GM23338 (cell line): ENCODE measurements around the gene SLC13A3. TPM values are rescaled to one million over a fixed set of nuclear protein-coding genes. Genes with fewer than 3 reads are reported as not detected.

Experiments
- ATAC-seq: fragments of 200-7000 bp; cut with Tn5 transposase; 3 replicates; pipeline ENCODE4 v1.9.1; 2020
- DNase-seq: peaks from one replicate; pipeline ENCODE4 v3.0.0-alpha.2; 2015; ENCODE audit warnings: low spot score
- H2AFZ ChIP-seq: fragments of 200-600 bp; sonication (generic); 2 replicates; pipeline ENCODE4 v1.8.0; 2016; ENCODE audit warnings: antibody characterized with exemption, mild to moderate bottlenecking, moderate library complexity
- H3F3A ChIP-seq: fragments of 200-600 bp; sonication (generic); replicated peaks from 2 replicates; pipeline ENCODE4 v1.8.0; 2017; ENCODE audit warnings: antibody characterized with exemption, mixed run types, low read depth
- H3K27ac ChIP-seq: fragments of 200-600 bp; sonication (generic); 2 replicates; pipeline ENCODE4 v1.6.1; 2016; ENCODE audit warnings: low read depth
- H3K27me3 ChIP-seq: fragments of 200-600 bp; sonication (generic); 2 replicates; pipeline ENCODE4 v1.8.0; 2016; ENCODE audit warnings: mild to moderate bottlenecking, mixed run types, moderate library complexity; ENCODE audit not compliant: insufficient read depth
- H3K36me3 ChIP-seq: fragments of 200-600 bp; sonication (generic); 2 replicates; pipeline ENCODE4 v1.8.0; 2016; ENCODE audit warnings: mild to moderate bottlenecking; ENCODE audit not compliant: insufficient read depth
- H3K4me1 ChIP-seq: fragments of 200-600 bp; sonication (generic); 2 replicates; pipeline ENCODE4 v1.8.0; 2016; ENCODE audit warnings: mild to moderate bottlenecking, moderate library complexity; ENCODE audit not compliant: insufficient read depth
- H3K4me2 ChIP-seq: fragments of 200-600 bp; sonication (generic); 2 replicates; pipeline ENCODE4 v1.7.1; 2017; ENCODE audit warnings: mixed run types
- H3K4me3 ChIP-seq: fragments of 200-600 bp; sonication (generic); 2 replicates; pipeline ENCODE4 v1.6.1; 2016; ENCODE audit warnings: mixed run types
- H3K79me2 ChIP-seq: fragments of 200-600 bp; sonication (generic); replicated peaks from 2 replicates; pipeline ENCODE4 v1.8.0; 2017; ENCODE audit warnings: mild to moderate bottlenecking; ENCODE audit not compliant: insufficient read depth
- H3K9me2 ChIP-seq: fragments of 200-600 bp; sonication (generic); 2 replicates; pipeline ENCODE4 v1.8.0; 2017; ENCODE audit not compliant: insufficient read depth
- H4K20me1 ChIP-seq: fragments of 200-600 bp; sonication (generic); replicated peaks from 2 replicates; pipeline ENCODE4 v1.8.0; 2017; ENCODE audit warnings: mild to moderate bottlenecking; ENCODE audit not compliant: insufficient read depth
- H3K27ac Mint-ChIP-seq: 2 replicates; pipeline ENCODE4 v1.8.0; 2020; ENCODE audit warnings: inconsistent platforms, mild to moderate bottlenecking, moderate library complexity, mixed read lengths
- H3K27me3 Mint-ChIP-seq: 3 replicates; pipeline ENCODE4 v1.8.0; 2022; ENCODE audit warnings: low read depth, mild to moderate bottlenecking, moderate library complexity, mixed read lengths, inconsistent platforms; ENCODE audit not compliant: insufficient read depth, poor library complexity
- H3K36me3 Mint-ChIP-seq: 3 replicates; pipeline ENCODE4 v1.8.0; 2021; ENCODE audit warnings: low read depth, mild to moderate bottlenecking, inconsistent platforms, moderate library complexity, mixed read lengths
- H3K4me1 Mint-ChIP-seq: 3 replicates; pipeline ENCODE4 v1.8.0; 2020; ENCODE audit warnings: mild to moderate bottlenecking, inconsistent platforms, mixed read lengths
- H3K4me3 Mint-ChIP-seq: 3 replicates; pipeline ENCODE4 v1.8.0; 2021; ENCODE audit warnings: moderate library complexity, mild to moderate bottlenecking, inconsistent platforms, mixed read lengths
- H3K9me3 Mint-ChIP-seq: 3 replicates; pipeline ENCODE4 v1.8.0; 2020; ENCODE audit warnings: moderate library complexity, mild to moderate bottlenecking, inconsistent platforms, mixed read lengths
- CREB1 ChIP-seq: fragments of 250-450 bp; sonication (Bioruptor Pico); IDR thresholded peaks from 2 replicates; pipeline ENCODE4 v1.5.0; 2020; ENCODE audit warnings: low read depth, mild to moderate bottlenecking, moderate library complexity
- CTCF ChIP-seq, 2 experiments: fragments of 200-600 bp in 1 of 2; sonication (generic) in 1 of 2; conservative IDR thresholded peaks; 2 replicates each; pipeline versions ENCODE4 v1.5.1 to v1.6.1; 2016 to 2017; ENCODE audit warnings: antibody characterized with exemption in 2 of 2, low read depth in 2 of 2, mild to moderate bottlenecking in 2 of 2, moderate library complexity in 1 of 2
- EZH2 ChIP-seq: fragments of 200-600 bp; sonication (generic); IDR thresholded peaks from one replicate; pipeline ENCODE4 v1.8.0; 2017; ENCODE audit warnings: antibody characterized with exemption, mild to moderate bottlenecking, low read depth; ENCODE audit not compliant: unreplicated experiment
- EZH2phosphoT487 ChIP-seq: fragments of 200-600 bp; sonication (generic); IDR thresholded peaks from one replicate; pipeline ENCODE4 v1.8.1; 2018; ENCODE audit warnings: antibody characterized with exemption; ENCODE audit not compliant: unreplicated experiment
- JUNB ChIP-seq: IDR thresholded peaks from one replicate; pipeline ENCODE4 v1.6.1; 2016; ENCODE audit warnings: antibody characterized with exemption; ENCODE audit not compliant: unreplicated experiment
- NANOG ChIP-seq: IDR thresholded peaks from 2 replicates; pipeline ENCODE4 v1.6.1; 2016; ENCODE audit warnings: antibody characterized with exemption, borderline replicate concordance
- POLR2AphosphoS5 ChIP-seq: IDR thresholded peaks from 2 replicates; pipeline ENCODE4 v1.6.1; 2016; ENCODE audit warnings: antibody characterized with exemption, low read depth
- STAT1 ChIP-seq: IDR thresholded peaks from one replicate; pipeline ENCODE4 v1.6.1; 2016; ENCODE audit warnings: antibody characterized with exemption; ENCODE audit not compliant: unreplicated experiment
- ZNF331 ChIP-seq: fragments of 250-450 bp; sonication (Bioruptor Pico); IDR thresholded peaks from 2 replicates; pipeline ENCODE4 v1.5.0; 2020; ENCODE audit warnings: low read depth, mild to moderate bottlenecking, moderate library complexity
- polyA plus RNA-seq: library from polyadenylated mRNA; unstranded; fragments of >200 nt; fragmentation: Nextera tagmentation; extraction: Ambion mirVana; gene quantifications from 2 replicates; pipeline ENCODE4 v1.2.1, GENCODE V29; 2016
- total RNA-seq: library from RNA; depleted of rRNA; stranded (reverse); fragments of >200 nt; shearing (Covaris generic); gene quantifications from 2 replicates; pipeline ENCODE4 v1.2.3, GENCODE V29; 2014
- TF ChIP-seq, protein P1 (sequence below): IDR thresholded peaks from one replicate; pipeline ENCODE4 v1.6.1; 2018; ENCODE audit warnings: antibody characterized with exemption; ENCODE audit not compliant: unreplicated experiment
- TF ChIP-seq, protein P2 (sequence below): fragments of 250-450 bp; sonication (Bioruptor Pico); IDR thresholded peaks from 2 replicates; pipeline ENCODE4 v1.5.0; 2020; ENCODE audit warnings: mild to moderate bottlenecking, moderate library complexity

The SLC13A3 gene
- total and polyA plus RNA-seq, 2 experiments from 2014 or later, result 8.6 to 9.1 TPM

- Histone ChIP-seq H4K20me1 (no peaks in the 10 kb centered on the region), H3K79me2 (no peaks in the 10 kb centered on the region), H3K4me3 (no peak overlapping the region), H3K27ac (no peak overlapping the region), H3K27me3 (0 out of 2 replicates have a peak, but pooled peaks cover 4% of the 10 kb centered on the region), H3K9me2 (no peaks in the 10 kb centered on the region), H3K36me3 (no peaks in the 10 kb centered on the region), H3K4me2 (no peak overlapping the region), H3K4me1 (no peaks in the 10 kb centered on the region), H3F3A (no peaks in the 10 kb centered on the region), H2AFZ (no peak overlapping the region)
- Mint-ChIP-seq H3K36me3 (no peaks in the 10 kb centered on the region), H3K4me3 (no peak overlapping the region), H3K27ac (no peak overlapping the region), H3K27me3 (no peaks in the 10 kb centered on the region), H3K4me1 (no peaks in the 10 kb centered on the region; the same call in 2 of the 3 replicates), H3K9me3 (no peaks in the 10 kb centered on the region; the same call in 2 of the 3 replicates)
- TF ChIP-seq EZH2 (no peak), ZNF331 (CRISPR knock-in tag) (no peak), CTCF (conservative IDR thresholded peaks at IDR 0.05; ENCODE audit: low read depth in 2 of 2) (no peak), CREB1 (CRISPR knock-in tag) (no peak), NANOG (no peak), EZH2phosphoT487 (no peak), STAT1 (no peak), POLR2AphosphoS5 (no peak), JUNB (no peak)
- TF ChIP-seq, protein P1, sequence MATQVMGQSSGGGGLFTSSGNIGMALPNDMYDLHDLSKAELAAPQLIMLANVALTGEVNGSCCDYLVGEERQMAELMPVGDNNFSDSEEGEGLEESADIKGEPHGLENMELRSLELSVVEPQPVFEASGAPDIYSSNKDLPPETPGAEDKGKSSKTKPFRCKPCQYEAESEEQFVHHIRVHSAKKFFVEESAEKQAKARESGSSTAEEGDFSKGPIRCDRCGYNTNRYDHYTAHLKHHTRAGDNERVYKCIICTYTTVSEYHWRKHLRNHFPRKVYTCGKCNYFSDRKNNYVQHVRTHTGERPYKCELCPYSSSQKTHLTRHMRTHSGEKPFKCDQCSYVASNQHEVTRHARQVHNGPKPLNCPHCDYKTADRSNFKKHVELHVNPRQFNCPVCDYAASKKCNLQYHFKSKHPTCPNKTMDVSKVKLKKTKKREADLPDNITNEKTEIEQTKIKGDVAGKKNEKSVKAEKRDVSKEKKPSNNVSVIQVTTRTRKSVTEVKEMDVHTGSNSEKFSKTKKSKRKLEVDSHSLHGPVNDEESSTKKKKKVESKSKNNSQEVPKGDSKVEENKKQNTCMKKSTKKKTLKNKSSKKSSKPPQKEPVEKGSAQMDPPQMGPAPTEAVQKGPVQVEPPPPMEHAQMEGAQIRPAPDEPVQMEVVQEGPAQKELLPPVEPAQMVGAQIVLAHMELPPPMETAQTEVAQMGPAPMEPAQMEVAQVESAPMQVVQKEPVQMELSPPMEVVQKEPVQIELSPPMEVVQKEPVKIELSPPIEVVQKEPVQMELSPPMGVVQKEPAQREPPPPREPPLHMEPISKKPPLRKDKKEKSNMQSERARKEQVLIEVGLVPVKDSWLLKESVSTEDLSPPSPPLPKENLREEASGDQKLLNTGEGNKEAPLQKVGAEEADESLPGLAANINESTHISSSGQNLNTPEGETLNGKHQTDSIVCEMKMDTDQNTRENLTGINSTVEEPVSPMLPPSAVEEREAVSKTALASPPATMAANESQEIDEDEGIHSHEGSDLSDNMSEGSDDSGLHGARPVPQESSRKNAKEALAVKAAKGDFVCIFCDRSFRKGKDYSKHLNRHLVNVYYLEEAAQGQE, result no peak
- TF ChIP-seq, protein P2, sequence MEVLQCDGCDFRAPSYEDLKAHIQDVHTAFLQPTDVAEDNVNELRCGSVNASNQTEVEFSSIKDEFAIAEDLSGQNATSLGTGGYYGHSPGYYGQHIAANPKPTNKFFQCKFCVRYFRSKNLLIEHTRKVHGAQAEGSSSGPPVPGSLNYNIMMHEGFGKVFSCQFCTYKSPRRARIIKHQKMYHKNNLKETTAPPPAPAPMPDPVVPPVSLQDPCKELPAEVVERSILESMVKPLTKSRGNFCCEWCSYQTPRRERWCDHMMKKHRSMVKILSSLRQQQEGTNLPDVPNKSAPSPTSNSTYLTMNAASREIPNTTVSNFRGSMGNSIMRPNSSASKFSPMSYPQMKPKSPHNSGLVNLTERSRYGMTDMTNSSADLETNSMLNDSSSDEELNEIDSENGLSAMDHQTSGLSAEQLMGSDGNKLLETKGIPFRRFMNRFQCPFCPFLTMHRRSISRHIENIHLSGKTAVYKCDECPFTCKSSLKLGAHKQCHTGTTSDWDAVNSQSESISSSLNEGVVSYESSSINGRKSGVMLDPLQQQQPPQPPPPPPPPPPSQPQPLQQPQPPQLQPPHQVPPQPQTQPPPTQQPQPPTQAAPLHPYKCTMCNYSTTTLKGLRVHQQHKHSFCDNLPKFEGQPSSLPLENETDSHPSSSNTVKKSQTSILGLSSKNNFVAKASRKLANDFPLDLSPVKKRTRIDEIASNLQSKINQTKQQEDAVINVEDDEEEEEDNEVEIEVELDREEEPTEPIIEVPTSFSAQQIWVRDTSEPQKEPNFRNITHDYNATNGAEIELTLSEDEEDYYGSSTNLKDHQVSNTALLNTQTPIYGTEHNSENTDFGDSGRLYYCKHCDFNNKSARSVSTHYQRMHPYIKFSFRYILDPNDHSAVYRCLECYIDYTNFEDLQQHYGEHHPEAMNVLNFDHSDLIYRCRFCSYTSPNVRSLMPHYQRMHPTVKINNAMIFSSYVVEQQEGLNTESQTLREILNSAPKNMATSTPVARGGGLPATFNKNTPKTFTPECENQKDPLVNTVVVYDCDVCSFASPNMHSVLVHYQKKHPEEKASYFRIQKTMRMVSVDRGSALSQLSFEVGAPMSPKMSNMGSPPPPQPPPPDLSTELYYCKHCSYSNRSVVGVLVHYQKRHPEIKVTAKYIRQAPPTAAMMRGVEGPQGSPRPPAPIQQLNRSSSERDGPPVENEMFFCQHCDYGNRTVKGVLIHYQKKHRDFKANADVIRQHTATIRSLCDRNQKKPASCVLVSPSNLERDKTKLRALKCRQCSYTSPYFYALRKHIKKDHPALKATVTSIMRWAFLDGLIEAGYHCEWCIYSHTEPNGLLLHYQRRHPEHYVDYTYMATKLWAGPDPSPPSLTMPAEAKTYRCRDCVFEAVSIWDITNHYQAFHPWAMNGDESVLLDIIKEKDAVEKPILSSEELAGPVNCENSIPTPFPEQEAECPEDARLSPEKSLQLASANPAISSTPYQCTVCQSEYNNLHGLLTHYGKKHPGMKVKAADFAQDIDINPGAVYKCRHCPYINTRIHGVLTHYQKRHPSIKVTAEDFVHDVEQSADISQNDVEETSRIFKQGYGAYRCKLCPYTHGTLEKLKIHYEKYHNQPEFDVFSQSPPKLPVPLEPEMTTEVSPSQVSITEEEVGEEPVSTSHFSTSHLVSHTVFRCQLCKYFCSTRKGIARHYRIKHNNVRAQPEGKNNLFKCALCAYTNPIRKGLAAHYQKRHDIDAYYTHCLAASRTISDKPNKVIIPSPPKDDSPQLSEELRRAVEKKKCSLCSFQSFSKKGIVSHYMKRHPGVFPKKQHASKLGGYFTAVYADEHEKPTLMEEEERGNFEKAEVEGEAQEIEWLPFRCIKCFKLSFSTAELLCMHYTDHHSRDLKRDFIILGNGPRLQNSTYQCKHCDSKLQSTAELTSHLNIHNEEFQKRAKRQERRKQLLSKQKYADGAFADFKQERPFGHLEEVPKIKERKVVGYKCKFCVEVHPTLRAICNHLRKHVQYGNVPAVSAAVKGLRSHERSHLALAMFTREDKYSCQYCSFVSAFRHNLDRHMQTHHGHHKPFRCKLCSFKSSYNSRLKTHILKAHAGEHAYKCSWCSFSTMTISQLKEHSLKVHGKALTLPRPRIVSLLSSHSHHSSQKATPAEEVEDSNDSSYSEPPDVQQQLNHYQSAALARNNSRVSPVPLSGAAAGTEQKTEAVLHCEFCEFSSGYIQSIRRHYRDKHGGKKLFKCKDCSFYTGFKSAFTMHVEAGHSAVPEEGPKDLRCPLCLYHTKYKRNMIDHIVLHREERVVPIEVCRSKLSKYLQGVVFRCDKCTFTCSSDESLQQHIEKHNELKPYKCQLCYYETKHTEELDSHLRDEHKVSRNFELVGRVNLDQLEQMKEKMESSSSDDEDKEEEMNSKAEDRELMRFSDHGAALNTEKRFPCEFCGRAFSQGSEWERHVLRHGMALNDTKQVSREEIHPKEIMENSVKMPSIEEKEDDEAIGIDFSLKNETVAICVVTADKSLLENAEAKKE (CRISPR knock-in tag), result no peak
- DNase-seq, result no peak
- no peak for ATAC-seq
These were observed 130.7 kb downstream of the SLC13A3 start for GRCh38 chr20:46520540-46520939.
